Suprapubic skin (tissue), 4 donors: ENCODE measurements around the gene GALNT13. TPM values are rescaled to one million over a fixed set of nuclear protein-coding genes. Genes with fewer than 3 reads are reported as not detected.

ENCODE experiments used
- DNase-seq, 2 donors: peaks; one replicate each; pipeline ENCODE4 v3.0.0-alpha.2; 2019; ENCODE audit warnings: low spot score in 2 of 2
- H3K27ac ChIP-seq: fragments of 200-600 bp; sonication (generic); one replicate; pipeline ENCODE4 v1.5.1; 2019
- H3K27me3 ChIP-seq: fragments of 200-600 bp; sonication (generic); one replicate; pipeline ENCODE4 v1.5.1; 2019
- H3K36me3 ChIP-seq: fragments of 200-600 bp; sonication (generic); one replicate; pipeline ENCODE4 v1.5.1; 2019
- H3K4me1 ChIP-seq: fragments of 200-600 bp; sonication (generic); one replicate; pipeline ENCODE4 v1.5.1; 2019
- H3K4me3 ChIP-seq: fragments of 200-600 bp; sonication (generic); one replicate; pipeline ENCODE4 v1.5.1; 2019; ENCODE audit warnings: mild to moderate bottlenecking
- H3K9me3 ChIP-seq: fragments of 200-600 bp; sonication (generic); one replicate; pipeline ENCODE4 v1.5.1; 2019
- EP300 ChIP-seq: sonication (generic); formaldehyde crosslinking; IDR thresholded peaks from one replicate; pipeline ENCODE4 v1.6.1; 2017; ENCODE audit warnings: antibody characterized with exemption
- POLR2A ChIP-seq, 2 donors: fragments of 450-650 bp; IDR thresholded peaks; one replicate each; pipeline ENCODE4 v1.6.1; 2017; ENCODE audit warnings: antibody characterized with exemption in 2 of 2, mild to moderate bottlenecking in 2 of 2, moderate library complexity in 2 of 2
- POLR2AphosphoS5 ChIP-seq, 3 donors: sonication (generic); formaldehyde crosslinking; IDR thresholded peaks; one replicate each; pipeline ENCODE4 v1.6.1; 2017; ENCODE audit warnings: antibody characterized with exemption in 3 of 3
- WGBS: methylation state at CpG from one replicate; pipeline ENCODE4 v1.1.5; 2018; 5-methylcytosine and 5-hydroxymethylcytosine counted together
- total RNA-seq, 4 donors: library from RNA; depleted of rRNA; stranded (reverse); fragments of >200 nt; gene quantifications; one replicate each; pipeline ENCODE4 v1.1.0, GENCODE V29; 2016
- TF ChIP-seq, protein P1 (sequence below), 2 donors: fragments of 200-600 bp in 1 of 2; fragments of 450-650 bp in 1 of 2; sonication (generic) in 1 of 2; IDR thresholded peaks; one replicate each; pipeline ENCODE4 v1.5.1; 2016 to 2019; ENCODE audit warnings: antibody characterized with exemption in 2 of 2, mild to moderate bottlenecking in 1 of 2, moderate library complexity in 1 of 2

GALNT13 gene
- total RNA-seq, 4 donors from 2014 or later: 0.19 to 0.97 (median 0.54) TPM

DNA sequence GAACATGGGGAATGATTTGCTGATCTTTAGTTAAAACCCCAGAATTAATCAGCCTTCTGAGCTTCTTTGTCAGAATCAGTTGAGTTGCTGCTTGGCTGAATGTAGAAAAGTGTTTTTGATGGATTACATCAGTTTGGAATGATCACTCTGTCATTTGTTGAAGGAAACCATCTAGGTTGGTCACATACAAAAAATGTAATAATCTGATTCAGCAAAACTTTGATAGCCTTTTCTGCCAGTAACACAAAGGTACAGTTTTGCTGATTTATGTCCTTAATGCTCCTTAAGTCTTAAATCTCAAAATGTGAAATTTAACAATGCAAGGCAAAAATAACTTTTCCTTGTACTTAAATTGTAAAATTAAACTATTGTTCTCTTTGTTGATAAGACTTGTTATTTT is 74.3 kb downstream of the GALNT13 start:
- Histone ChIP-seq H3K4me3 (no peak overlapping the region), H3K4me1 (no peaks in the 10 kb centered on the region), H3K27ac (no peak overlapping the region), H3K9me3 (peaks cover 4% of the 10 kb centered on the region), H3K27me3 (no peaks in the 10 kb centered on the region), H3K36me3 (no peaks in the 10 kb centered on the region)
- DNase-seq: no peak
- TF ChIP-seq EP300 (no peak), POLR2A (IDR thresholded peaks at IDR 0.05) (no peak), POLR2AphosphoS5 (IDR thresholded peaks at IDR 0.05) (no peak)
- TF ChIP-seq, protein P1, sequence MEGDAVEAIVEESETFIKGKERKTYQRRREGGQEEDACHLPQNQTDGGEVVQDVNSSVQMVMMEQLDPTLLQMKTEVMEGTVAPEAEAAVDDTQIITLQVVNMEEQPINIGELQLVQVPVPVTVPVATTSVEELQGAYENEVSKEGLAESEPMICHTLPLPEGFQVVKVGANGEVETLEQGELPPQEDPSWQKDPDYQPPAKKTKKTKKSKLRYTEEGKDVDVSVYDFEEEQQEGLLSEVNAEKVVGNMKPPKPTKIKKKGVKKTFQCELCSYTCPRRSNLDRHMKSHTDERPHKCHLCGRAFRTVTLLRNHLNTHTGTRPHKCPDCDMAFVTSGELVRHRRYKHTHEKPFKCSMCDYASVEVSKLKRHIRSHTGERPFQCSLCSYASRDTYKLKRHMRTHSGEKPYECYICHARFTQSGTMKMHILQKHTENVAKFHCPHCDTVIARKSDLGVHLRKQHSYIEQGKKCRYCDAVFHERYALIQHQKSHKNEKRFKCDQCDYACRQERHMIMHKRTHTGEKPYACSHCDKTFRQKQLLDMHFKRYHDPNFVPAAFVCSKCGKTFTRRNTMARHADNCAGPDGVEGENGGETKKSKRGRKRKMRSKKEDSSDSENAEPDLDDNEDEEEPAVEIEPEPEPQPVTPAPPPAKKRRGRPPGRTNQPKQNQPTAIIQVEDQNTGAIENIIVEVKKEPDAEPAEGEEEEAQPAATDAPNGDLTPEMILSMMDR (IDR thresholded peaks at IDR 0.05): no peak

DNA sequence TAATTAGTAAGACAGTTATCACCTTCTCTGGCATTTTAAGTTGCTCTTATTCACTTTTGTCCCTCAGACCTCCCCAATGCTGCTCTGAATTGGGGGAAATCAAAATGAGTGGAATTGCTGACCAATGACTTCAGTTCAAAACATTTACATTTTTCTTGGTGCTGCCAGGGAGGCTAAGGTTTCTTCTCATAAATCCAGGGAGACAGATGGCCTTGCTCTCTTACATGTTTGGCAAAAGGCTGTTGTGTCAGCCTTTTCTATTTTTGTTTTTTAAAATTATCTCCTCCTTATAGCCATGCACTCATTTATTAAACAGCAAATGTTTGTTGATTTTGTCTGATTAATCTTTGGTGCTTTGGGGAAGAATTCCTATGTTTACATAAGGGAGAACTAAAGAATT is 82.0 kb downstream of the GALNT13 start:
- Histone ChIP-seq H3K9me3 (no peaks in the 10 kb centered on the region), H3K27me3 (no peaks in the 10 kb centered on the region), H3K27ac (no peak overlapping the region), H3K4me1 (no peaks in the 10 kb centered on the region), H3K4me3 (no peak overlapping the region), H3K36me3 (no peaks in the 10 kb centered on the region)
- TF ChIP-seq, protein P1 (IDR thresholded peaks at IDR 0.05): no peak
- TF ChIP-seq EP300: no peak
- DNase-seq: no peak

DNA sequence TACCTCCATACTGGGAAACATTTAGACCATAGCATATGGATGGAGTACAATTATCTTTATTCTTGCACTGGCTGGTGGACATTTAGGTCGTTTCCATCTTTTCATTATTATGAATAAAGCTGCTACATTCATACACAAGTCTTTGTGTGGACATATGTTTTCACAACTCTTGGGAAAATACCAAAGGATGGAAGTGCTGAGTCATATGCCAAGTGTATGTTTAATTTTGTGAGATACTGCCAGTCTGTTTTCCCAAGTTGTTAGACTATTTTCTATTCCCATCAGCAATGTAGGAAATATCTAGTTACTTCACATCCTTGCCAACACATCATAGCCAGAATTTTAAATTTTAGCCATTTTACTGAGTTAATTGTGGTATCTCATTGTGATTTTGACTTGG is 91.5 kb downstream of the GALNT13 start:
- H3K4me1 ChIP-seq: no peaks in the 10 kb centered on the region
- H3K36me3 ChIP-seq: no peaks in the 10 kb centered on the region
- H3K4me3 ChIP-seq: no peak overlapping the region
- WGBS: 58% methylated on average over 1 of the region's 1 CpG
- no peaks in the 10 kb centered on the region for H3K9me3 ChIP-seq
- no peak overlapping the region for H3K27ac ChIP-seq
- TF ChIP-seq EP300 (no peak), POLR2A (IDR thresholded peaks at IDR 0.05) (no peak), POLR2AphosphoS5 (IDR thresholded peaks at IDR 0.05) (no peak)
- TF ChIP-seq, protein P1 (IDR thresholded peaks at IDR 0.05): no peak
- no peak for DNase-seq
- H3K27me3 ChIP-seq: no peaks in the 10 kb centered on the region

GRCh38 chr2:153967248-153967973 is 95.7 kb downstream of the GALNT13 start:
- Histone ChIP-seq H3K4me1 (no peaks in the 10 kb centered on the region), H3K4me3 (no peak overlapping the region), H3K36me3 (no peaks in the 10 kb centered on the region), H3K27me3 (no peaks in the 10 kb centered on the region), H3K9me3 (no peaks in the 10 kb centered on the region), H3K27ac (no peak overlapping the region)
- TF ChIP-seq POLR2A (IDR thresholded peaks at IDR 0.05): no peak
- TF ChIP-seq POLR2AphosphoS5 (IDR thresholded peaks at IDR 0.05): no peak
- TF ChIP-seq EP300: no peak
- TF ChIP-seq, protein P1 (IDR thresholded peaks at IDR 0.05): no peak
- 82% methylated on average over 4 of the region's 5 CpGs for WGBS
- no peak for DNase-seq

GRCh38 chr2:153971250-153971649 is 99.5 kb downstream of the GALNT13 start:
- WGBS: 69% methylated on average over 2 of the region's 2 CpGs
- no peaks in the 10 kb centered on the region for H3K4me1 ChIP-seq
- H3K4me3 ChIP-seq: no peak overlapping the region
- no peak overlapping the region for H3K27ac ChIP-seq
- no peak for DNase-seq
- no peaks in the 10 kb centered on the region for H3K27me3 ChIP-seq
- TF ChIP-seq POLR2A (IDR thresholded peaks at IDR 0.05): no peak
- TF ChIP-seq EP300: no peak
- TF ChIP-seq, protein P1 (IDR thresholded peaks at IDR 0.05): no peak
- no peak for TF ChIP-seq POLR2AphosphoS5 (IDR thresholded peaks at IDR 0.05)
- H3K9me3 ChIP-seq: no peaks in the 10 kb centered on the region
- no peaks in the 10 kb centered on the region for H3K36me3 ChIP-seq
